Thyroid gland (tissue), 4 donors: ENCODE measurements around the gene CCDC184.

Source experiments
- POLR2A ChIP-seq, 2 donors: fragments of 450-650 bp; IDR thresholded peaks; one replicate each; pipeline ENCODE4 v1.6.1; 2017; ENCODE audit warnings: antibody characterized with exemption in 2 of 2, mild to moderate bottlenecking in 2 of 2, moderate library complexity in 1 of 2
- TF ChIP-seq, protein P1 (sequence below), 6 experiments: fragments of 200-600 bp in 3 of 6; fragments of 450-650 bp in 3 of 6; sonication (generic) in 3 of 6; IDR thresholded peaks; one replicate each; pipeline ENCODE4 v1.5.1; 2016 to 2019; ENCODE audit warnings: antibody characterized with exemption in 6 of 6, mild to moderate bottlenecking in 2 of 6, inconsistent platforms in 1 of 6, moderate library complexity in 1 of 6

GRCh38 chr12:48201516-48201915 is 18.1 kb downstream of the CCDC184 start:
- TF ChIP-seq, protein P1, sequence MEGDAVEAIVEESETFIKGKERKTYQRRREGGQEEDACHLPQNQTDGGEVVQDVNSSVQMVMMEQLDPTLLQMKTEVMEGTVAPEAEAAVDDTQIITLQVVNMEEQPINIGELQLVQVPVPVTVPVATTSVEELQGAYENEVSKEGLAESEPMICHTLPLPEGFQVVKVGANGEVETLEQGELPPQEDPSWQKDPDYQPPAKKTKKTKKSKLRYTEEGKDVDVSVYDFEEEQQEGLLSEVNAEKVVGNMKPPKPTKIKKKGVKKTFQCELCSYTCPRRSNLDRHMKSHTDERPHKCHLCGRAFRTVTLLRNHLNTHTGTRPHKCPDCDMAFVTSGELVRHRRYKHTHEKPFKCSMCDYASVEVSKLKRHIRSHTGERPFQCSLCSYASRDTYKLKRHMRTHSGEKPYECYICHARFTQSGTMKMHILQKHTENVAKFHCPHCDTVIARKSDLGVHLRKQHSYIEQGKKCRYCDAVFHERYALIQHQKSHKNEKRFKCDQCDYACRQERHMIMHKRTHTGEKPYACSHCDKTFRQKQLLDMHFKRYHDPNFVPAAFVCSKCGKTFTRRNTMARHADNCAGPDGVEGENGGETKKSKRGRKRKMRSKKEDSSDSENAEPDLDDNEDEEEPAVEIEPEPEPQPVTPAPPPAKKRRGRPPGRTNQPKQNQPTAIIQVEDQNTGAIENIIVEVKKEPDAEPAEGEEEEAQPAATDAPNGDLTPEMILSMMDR (IDR thresholded peaks at IDR 0.05): no peak
- TF ChIP-seq POLR2A (IDR thresholded peaks at IDR 0.05): no peak
